22Rv1 (cell line): ENCODE results near the gene PRKD2.

ENCODE experiments used
- H3K27ac ChIP-seq: fragments of 450-650 bp; 2 replicates; pipeline ENCODE4 v1.5.1; 2017
- CTCF ChIP-seq: fragments of 450-650 bp; IDR thresholded peaks from 2 replicates; pipeline ENCODE4 v1.5.1; 2017; ENCODE audit warnings: mild to moderate bottlenecking
- ZFX ChIP-seq: fragments of 450-650 bp; IDR thresholded peaks from 2 replicates; pipeline ENCODE4 v1.6.1; 2017; ENCODE audit warnings: antibody characterized with exemption, borderline replicate concordance

Gene PRKD2

GRCh38 chr19:46724468-46724867 is 7.6 kb upstream of the PRKD2 start:
- no peak overlapping the region for H3K27ac ChIP-seq
- no peak for TF ChIP-seq CTCF
- no peak for TF ChIP-seq ZFX

- TF ChIP-seq ZFX (no peak), CTCF (no peak)
- H3K27ac ChIP-seq: no peak overlapping the region
Observed at GRCh38 chr19:46723471-46723870, 6.6 kb upstream of the PRKD2 start.

GRCh38 chr19:46723023-46723461 is 6.1 kb upstream of the PRKD2 start:
- no peak overlapping the region for H3K27ac ChIP-seq
- no peak for TF ChIP-seq ZFX
- no peak for TF ChIP-seq CTCF

GRCh38 chr19:46722421-46723022 is 5.6 kb upstream of the PRKD2 start:
- TF ChIP-seq ZFX (no peak), CTCF (no peak)
- H3K27ac ChIP-seq: no peak overlapping the region

GRCh38 chr19:46722004-46722380 is 5.1 kb upstream of the PRKD2 start:
- TF ChIP-seq ZFX (no peak), CTCF (0 out of 2 replicates have a peak, but pooled peaks have one; percentile 1)
- no peak overlapping the region for H3K27ac ChIP-seq

GRCh38 chr19:46721269-46722003 is 4.5 kb upstream of the PRKD2 start:
- H3K27ac ChIP-seq: no peak overlapping the region
- TF ChIP-seq CTCF (0 out of 2 replicates have a peak, but pooled peaks have one; percentile 5), ZFX (no peak)

GRCh38 chr19:46720503-46721239 is 3.8 kb upstream of the PRKD2 start:
- no peak for TF ChIP-seq ZFX
- no peak for TF ChIP-seq CTCF
- no peak overlapping the region for H3K27ac ChIP-seq
